M059J (cell line): ENCODE data around the gene APOBR. TPM values are rescaled to one million over a fixed set of nuclear protein-coding genes. Genes with fewer than 3 reads are reported as not detected.
"Not testable (repeated sequence)": the region's sequence is repeated elsewhere in the genome, so short reads cannot be mapped to it uniquely, and the experiment has no call there.

Experiments used
- DNase-seq: peaks from one replicate; pipeline ENCODE4 v3.0.0-alpha.2; 2012; ENCODE audit warnings: low read depth
- total RNA-seq: library from RNA; depleted of rRNA; stranded (reverse); fragments of >200 nt; shearing (Covaris generic); gene quantifications from 2 replicates; pipeline ENCODE4 v1.2.3, GENCODE V29; 2014

The APOBR gene
- total RNA-seq, 1 experiment from 2014 or later = not detected

GRCh38 chr16:28526201-28527099 lies 32.0 kb downstream of the APOBR start:
- no peak for DNase-seq

- not testable (repeated sequence) for DNase-seq
Observed at GRCh38 chr16:28527100-28527785, 32.8 kb downstream of the APOBR start.

GRCh38 chr16:28527985-28528384 lies 33.5 kb downstream of the APOBR start:
- DNase-seq = no peak

- DNase-seq = no peak
Observed at GRCh38 chr16:28528463-28528867, 34.0 kb downstream of the APOBR start.

GRCh38 chr16:28529124-28529523 lies 34.7 kb downstream of the APOBR start:
- no peak for DNase-seq

GRCh38 chr16:28531777-28532744 lies 37.6 kb downstream of the APOBR start:
- DNase-seq = peak; percentile 16

- no peak for DNase-seq
Observed at GRCh38 chr16:28532940-28533647, 38.7 kb downstream of the APOBR start.

- DNase-seq = no peak
Observed at GRCh38 chr16:28534542-28535373, 40.3 kb downstream of the APOBR start.

GRCh38 chr16:28537076-28537475 lies 42.6 kb downstream of the APOBR start:
- no peak for DNase-seq

- no peak for DNase-seq
Observed at GRCh38 chr16:28537964-28538732, 43.7 kb downstream of the APOBR start.

- peak; percentile 94 for DNase-seq
Observed at GRCh38 chr16:28538733-28539596, 44.5 kb downstream of the APOBR start, which contains the start of gene NUPR1. NUPR1 (minus strand) TSS chr16:28538974; CDS start chr16:28538907, 67 bp downstream.

GRCh38 chr16:28540346-28540745 lies 45.9 kb downstream of the APOBR start:
- DNase-seq = no peak

- DNase-seq = no peak
Observed at GRCh38 chr16:28542646-28543045, 48.2 kb downstream of the APOBR start.

- no peak for DNase-seq
Observed at GRCh38 chr16:28543072-28543471, 48.6 kb downstream of the APOBR start.

GRCh38 chr16:28544998-28545397 lies 50.6 kb downstream of the APOBR start:
- no peak for DNase-seq

- not testable (repeated sequence) for DNase-seq
Observed at GRCh38 chr16:28545964-28546363, 51.5 kb downstream of the APOBR start.

GRCh38 chr16:28546626-28547025 lies 52.2 kb downstream of the APOBR start:
- no peak for DNase-seq

- DNase-seq = no peak
Observed at GRCh38 chr16:28548306-28548802, 53.9 kb downstream of the APOBR start.
